ENCODE data around the gene ERI3.

DNA sequence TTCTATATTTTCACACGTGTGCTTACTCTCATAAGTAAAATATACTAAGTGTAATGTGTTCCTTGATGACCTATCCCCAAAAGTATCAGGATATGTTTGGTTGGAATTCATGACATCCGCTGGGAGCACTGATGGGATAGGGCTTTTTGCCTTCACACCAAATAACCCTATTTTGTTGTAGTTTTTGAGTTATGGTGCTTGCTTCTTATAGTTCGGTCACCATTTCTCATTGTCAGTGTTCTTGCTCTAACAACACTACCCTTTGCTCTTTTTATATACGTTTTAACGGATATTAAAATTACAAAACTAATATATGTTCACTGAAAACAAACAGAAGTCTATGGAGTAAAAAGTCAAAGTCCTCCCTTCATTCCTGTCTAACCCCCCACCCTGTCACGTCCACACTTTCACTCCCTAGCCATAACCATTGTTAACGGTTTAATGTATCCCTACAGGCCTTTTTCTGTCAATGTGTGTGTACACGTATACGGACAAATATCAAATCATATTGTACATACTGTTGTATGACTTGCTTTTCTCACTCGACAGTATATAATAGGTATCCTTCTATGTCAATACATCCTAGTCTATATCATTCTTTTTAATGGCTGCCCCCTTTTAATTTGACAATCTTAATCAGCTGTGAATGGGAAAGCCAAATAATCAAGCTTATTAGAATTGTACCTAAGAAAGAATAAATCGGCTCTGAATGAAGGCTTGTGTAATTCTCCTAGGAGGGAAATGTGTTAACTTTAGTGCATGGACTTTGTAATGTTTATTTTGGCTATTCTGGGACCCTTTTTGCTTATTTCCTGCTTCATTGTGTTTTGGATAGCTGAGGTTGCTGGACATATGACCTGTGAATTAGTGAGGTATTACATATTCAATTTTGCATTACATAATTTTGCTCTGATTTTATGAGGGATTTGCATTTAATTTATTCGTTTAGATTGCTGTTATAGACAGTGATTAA, 46.5 kb upstream of the ERI3 start:
- TF ChIP-seq POLR2A (IDR thresholded peaks at IDR 0.05; ENCODE audit: low read length) (no peak), GATA1 (IDR thresholded peaks at IDR 0.05; ENCODE audit: low read depth, low read length) (no peak)
